Natural killer cell (primary cell): Measurements from ENCODE around the gene AHRR. TPM values are rescaled to one million over a fixed set of nuclear protein-coding genes. Genes with fewer than 3 reads are reported as not detected.

ENCODE experiments used
- ATAC-seq, 3 donors: fragments of 150-1000 bp in 2 of 3; fragments of 200-7000 bp in 1 of 3; cut with Tn5 transposase; 1 replicate in 1 of 3; 2 replicates in 2 of 3; pipeline ENCODE4 v1.10.0; 2021; ENCODE audit warnings: mild to moderate bottlenecking in 2 of 3, moderate library complexity in 2 of 3
- DNase-seq, 2 donors: peaks; one replicate each; pipeline versions ENCODE4 v3.0.0 to v3.0.0-alpha.2; 2013 to 2021; ENCODE audit warnings: mixed read lengths in 1 of 2
- H3K27ac ChIP-seq: one replicate; pipeline ENCODE4 v1.5.1; 2013; ENCODE audit warnings: mild to moderate bottlenecking, low read length
- H3K27me3 ChIP-seq: one replicate; pipeline ENCODE4 v1.6.1; 2013; ENCODE audit warnings: low read length; ENCODE audit not compliant: control insufficient read depth, insufficient read depth
- H3K36me3 ChIP-seq: one replicate; pipeline ENCODE4 v1.6.1; 2013; ENCODE audit warnings: low read length; ENCODE audit not compliant: control insufficient read depth, insufficient read depth
- H3K4me1 ChIP-seq: one replicate; pipeline ENCODE4 v1.6.1; 2013; ENCODE audit warnings: low read length; ENCODE audit not compliant: control insufficient read depth, insufficient read depth
- H3K4me3 ChIP-seq: one replicate; pipeline ENCODE4 v1.5.1; 2013; ENCODE audit warnings: low read length
- H3K9me3 ChIP-seq: one replicate; pipeline ENCODE4 v1.6.1; 2013; ENCODE audit warnings: low read length; ENCODE audit not compliant: control insufficient read depth, insufficient read depth
- H3K27ac Mint-ChIP-seq, 2 donors: one replicate each; pipeline ENCODE4 v1.8.0; 2022; ENCODE audit warnings: mild to moderate bottlenecking in 2 of 2, mixed read lengths in 2 of 2, moderate library complexity in 1 of 2
- H3K27me3 Mint-ChIP-seq, 2 donors: one replicate each; pipeline ENCODE4 v1.8.0; 2022; ENCODE audit warnings: low read depth in 2 of 2, mixed read lengths in 2 of 2
- H3K36me3 Mint-ChIP-seq: one replicate; pipeline ENCODE4 v1.8.0; 2022; ENCODE audit warnings: mixed read lengths
- H3K4me1 Mint-ChIP-seq, 2 donors: one replicate each; pipeline ENCODE4 v1.8.0; 2022; ENCODE audit warnings: mixed read lengths in 2 of 2
- H3K4me3 Mint-ChIP-seq: one replicate; pipeline ENCODE4 v1.8.0; 2022; ENCODE audit warnings: mild to moderate bottlenecking, moderate library complexity, mixed read lengths
- H3K9me3 Mint-ChIP-seq, 2 donors: one replicate each; pipeline ENCODE4 v1.8.0; 2022; ENCODE audit warnings: mixed read lengths in 2 of 2
- WGBS: methylation state at CpG from one replicate; pipeline ENCODE4 v1.1.7; 2013; ENCODE audit warnings: missing lambda C conversion rate; ENCODE audit not compliant: insufficient coverage; 5-methylcytosine and 5-hydroxymethylcytosine counted together
- intact Hi-C: fragments of 100-400 bp; cut with micrococcal nuclease; formaldehyde crosslinking; loops from one replicate; pipeline ENCODE4 v1.14.2; 2022
- total RNA-seq, 4 donors: library from RNA; stranded (reverse); fragments of 120-200 nt in 1 of 4; gene quantifications; one replicate each; pipeline versions ENCODE4 v1.2.3 to v1.2.4, GENCODE V29; 2013 to 2022
- TF ChIP-seq, protein P1 (sequence below): fragments of 200-600 bp; IDR thresholded peaks from one replicate; pipeline ENCODE4 v1.8.0; 2022; ENCODE audit warnings: antibody characterized with exemption

AHRR gene
- total RNA-seq, 3 donors from 2014 or later (not counting 1 experiment from before 2014, with no cell fraction given) = 0.88 to 1.4 (median 1.2) TPM

DNA sequence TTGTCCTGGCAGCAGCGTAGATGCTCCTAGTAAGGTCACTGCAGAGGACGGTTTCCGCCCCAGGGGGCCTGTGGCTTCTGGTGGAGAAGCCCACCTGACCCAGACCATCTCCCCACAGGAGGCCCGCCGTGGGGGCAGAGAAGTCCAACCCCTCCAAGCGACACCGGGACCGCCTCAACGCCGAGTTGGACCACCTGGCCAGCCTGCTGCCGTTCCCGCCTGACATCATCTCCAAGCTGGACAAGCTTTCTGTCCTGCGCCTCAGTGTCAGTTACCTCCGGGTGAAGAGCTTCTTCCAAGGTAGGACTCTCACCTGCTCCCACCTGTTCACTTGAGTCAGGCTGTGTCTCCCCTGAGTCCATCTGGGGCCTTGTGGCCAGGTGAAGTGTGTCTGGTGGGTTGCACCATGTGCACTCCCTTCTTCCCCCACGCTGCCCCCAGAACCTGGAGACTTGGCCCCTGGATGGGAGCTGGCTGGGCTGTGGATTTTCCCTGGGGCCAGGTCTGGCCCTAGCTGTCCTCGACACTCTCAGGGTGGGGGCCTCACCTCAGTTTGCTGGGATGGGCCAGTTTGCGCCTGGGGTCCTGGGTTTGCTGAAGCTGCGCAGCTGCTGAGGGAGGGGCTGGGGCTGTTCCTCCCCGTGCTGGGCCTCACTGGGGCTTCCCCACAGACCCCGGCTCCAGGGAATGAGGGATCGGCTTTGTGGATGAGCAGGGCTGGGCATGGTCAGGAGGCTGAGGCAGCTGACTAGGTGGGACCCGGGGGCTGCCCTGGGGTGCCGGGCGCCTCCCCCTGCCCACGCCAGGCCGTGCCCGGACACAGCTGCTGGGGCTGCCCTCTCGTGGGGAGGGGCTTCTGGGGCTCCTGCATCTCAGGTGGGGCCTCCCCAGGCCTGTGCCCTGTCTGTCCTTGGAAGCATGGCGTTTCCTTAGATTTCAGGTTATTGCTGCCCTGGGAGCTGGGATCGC, 32.4 kb downstream of the AHRR start:
- Histone ChIP-seq H3K4me1 (no peaks in the 10 kb centered on the region), H3K36me3 (no peaks in the 10 kb centered on the region), H3K4me3 (no peak overlapping the region), H3K27me3 (no peaks in the 10 kb centered on the region), H3K9me3 (no peaks in the 10 kb centered on the region), H3K27ac (no peak overlapping the region)
- no peak for DNase-seq
- intact Hi-C loops = no loop called here
- Mint-ChIP-seq H3K4me1 (no peaks in the 10 kb centered on the region), H3K36me3 (no peaks in the 10 kb centered on the region), H3K9me3 (no peaks in the 10 kb centered on the region), H3K4me3 (no peak overlapping the region), H3K27me3 (peaks cover 0 to 8% of the 10 kb centered on the region in 2 donors), H3K27ac (no peak overlapping the region)
- WGBS = 91% methylated on average over 30 of the region's 30 CpGs
- TF ChIP-seq, protein P1, sequence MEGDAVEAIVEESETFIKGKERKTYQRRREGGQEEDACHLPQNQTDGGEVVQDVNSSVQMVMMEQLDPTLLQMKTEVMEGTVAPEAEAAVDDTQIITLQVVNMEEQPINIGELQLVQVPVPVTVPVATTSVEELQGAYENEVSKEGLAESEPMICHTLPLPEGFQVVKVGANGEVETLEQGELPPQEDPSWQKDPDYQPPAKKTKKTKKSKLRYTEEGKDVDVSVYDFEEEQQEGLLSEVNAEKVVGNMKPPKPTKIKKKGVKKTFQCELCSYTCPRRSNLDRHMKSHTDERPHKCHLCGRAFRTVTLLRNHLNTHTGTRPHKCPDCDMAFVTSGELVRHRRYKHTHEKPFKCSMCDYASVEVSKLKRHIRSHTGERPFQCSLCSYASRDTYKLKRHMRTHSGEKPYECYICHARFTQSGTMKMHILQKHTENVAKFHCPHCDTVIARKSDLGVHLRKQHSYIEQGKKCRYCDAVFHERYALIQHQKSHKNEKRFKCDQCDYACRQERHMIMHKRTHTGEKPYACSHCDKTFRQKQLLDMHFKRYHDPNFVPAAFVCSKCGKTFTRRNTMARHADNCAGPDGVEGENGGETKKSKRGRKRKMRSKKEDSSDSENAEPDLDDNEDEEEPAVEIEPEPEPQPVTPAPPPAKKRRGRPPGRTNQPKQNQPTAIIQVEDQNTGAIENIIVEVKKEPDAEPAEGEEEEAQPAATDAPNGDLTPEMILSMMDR = no peak
- no peak for ATAC-seq

DNA sequence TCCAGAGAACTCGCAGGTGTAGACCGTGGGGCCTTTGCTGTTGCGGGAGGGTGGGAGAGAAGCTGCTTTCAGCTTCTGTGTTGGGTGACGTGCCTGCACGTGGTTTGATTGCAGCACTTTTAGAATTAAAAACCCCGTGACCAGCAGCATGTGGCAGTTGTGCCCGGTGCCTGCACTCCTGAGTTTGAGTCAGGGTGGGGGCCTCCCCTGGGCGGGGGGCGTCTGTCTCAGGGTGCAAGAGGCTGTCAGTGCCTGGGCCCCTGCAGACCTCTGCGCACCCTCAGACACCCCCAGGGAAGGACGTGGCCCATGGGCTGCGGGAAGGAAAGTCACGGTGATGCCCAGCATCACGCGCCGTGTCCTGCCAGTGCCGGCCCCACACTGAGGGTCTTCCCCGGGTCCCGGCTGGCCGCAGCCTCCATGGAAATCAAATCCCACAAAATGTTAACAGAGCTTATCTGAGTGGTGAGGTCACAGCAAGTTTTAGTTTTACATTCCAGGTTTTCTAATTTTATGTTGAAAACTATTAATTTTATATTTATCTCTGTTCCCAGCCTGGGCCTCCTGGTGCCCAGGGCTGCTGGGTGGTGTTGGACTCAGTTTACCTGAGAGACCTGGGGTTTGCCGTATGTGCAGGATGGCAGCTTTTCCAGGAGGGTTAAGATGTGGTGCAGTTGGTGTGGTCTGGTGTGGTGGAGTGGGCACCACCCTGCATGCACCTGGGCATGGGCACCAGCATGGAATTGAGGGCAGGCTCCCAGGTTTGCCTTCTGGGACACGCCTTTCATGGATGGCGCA, 33.3 kb downstream of the AHRR start:
- Histone ChIP-seq H3K4me3 (no peak overlapping the region), H3K27ac (no peak overlapping the region), H3K4me1 (no peaks in the 10 kb centered on the region), H3K9me3 (no peaks in the 10 kb centered on the region), H3K27me3 (no peaks in the 10 kb centered on the region), H3K36me3 (no peaks in the 10 kb centered on the region)
- TF ChIP-seq, protein P1 = no peak
- H3K36me3 Mint-ChIP-seq = no peaks in the 10 kb centered on the region
- H3K9me3 Mint-ChIP-seq = no peaks in the 10 kb centered on the region
- H3K27ac Mint-ChIP-seq = no peak overlapping the region
- DNase-seq = no peak
- intact Hi-C loops = no loop called here
- no peaks in the 10 kb centered on the region for H3K4me1 Mint-ChIP-seq
- H3K27me3 Mint-ChIP-seq = peaks cover 0 to 8% of the 10 kb centered on the region in 2 donors
- H3K4me3 Mint-ChIP-seq = no peak overlapping the region
- 83% methylated on average over 23 of the region's 23 CpGs for WGBS
- ATAC-seq = no peak

DNA sequence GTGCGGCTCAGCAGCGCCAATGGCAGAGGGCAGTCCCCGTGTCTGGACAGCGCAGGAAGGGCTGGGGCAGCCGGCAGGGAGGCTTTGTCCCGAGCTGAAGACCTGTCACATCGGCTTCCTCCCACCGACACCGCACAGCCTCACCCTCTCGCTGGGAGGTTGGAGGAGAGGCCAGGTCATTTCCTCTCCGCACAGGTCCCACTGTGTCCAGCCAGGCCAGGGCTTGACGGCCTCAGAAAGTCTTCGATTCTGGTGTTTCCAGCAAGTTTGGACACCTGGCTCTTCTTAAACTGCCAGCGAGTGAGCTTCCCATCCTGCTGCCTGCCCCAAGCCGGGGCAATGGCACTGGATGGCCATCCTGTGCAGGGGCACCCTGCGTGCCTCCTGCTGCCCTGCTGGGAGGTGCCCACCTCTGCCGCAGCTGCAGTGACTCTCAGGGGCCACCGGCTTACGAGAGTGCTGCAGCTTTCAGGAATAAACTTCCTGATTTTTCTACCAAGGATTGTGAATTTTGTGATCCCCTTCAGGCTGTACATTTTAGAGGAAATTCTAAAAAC, 33.9 kb downstream of the AHRR start:
- WGBS = 90% methylated on average over 19 of the region's 19 CpGs
- Mint-ChIP-seq H3K4me1 (no peaks in the 10 kb centered on the region), H3K27me3 (peaks cover 0 to 3% of the 10 kb centered on the region in 2 donors), H3K27ac (no peak overlapping the region), H3K4me3 (no peak overlapping the region), H3K9me3 (no peaks in the 10 kb centered on the region), H3K36me3 (no peaks in the 10 kb centered on the region)
- Histone ChIP-seq H3K4me3 (no peak overlapping the region), H3K27ac (no peak overlapping the region), H3K4me1 (no peaks in the 10 kb centered on the region), H3K27me3 (no peaks in the 10 kb centered on the region), H3K9me3 (no peaks in the 10 kb centered on the region), H3K36me3 (no peaks in the 10 kb centered on the region)
- intact Hi-C loops = no loop called here
- DNase-seq (no peak), ATAC-seq (no peak)
- TF ChIP-seq, protein P1 = no peak
